ENCODE measurements around the gene DHX36.

Gene DHX36

DNA sequence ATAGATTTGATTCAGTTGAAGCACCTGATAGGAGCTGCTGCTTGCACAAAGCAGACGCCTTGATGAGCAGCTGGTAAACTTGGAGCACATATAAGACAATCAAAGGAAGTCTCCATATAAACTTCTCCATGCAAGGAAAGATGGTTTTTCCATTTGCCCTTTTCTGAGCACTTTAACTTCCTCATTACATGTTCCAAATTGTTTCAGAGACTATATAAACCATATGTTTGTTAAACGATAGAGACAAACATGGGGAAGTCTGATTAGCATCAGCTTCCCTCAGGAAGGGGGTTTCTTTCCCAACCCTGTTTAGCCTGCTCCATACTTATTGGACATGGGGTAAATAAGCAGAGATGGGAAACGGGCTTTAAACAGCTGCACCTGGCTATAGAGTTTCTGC lies 88.0 kb downstream of the DHX36 start:
- Histone ChIP-seq H3K4me2 (ENCODE audit: low read depth, low read length, poor library complexity, severe bottlenecking) (no peak overlapping the region), H3K27ac (ENCODE audit: low read depth, low read length) (no peak overlapping the region), H4K20me1 (ENCODE audit: low read depth, low read length) (no peaks in the 10 kb centered on the region), H3K4me3 (ENCODE audit: insufficient read depth, low read length, poor library complexity, severe bottlenecking) (no peak overlapping the region), H3K36me3 (ENCODE audit: low read length) (no peaks in the 10 kb centered on the region), H3F3A (ENCODE audit: insufficient read depth) (no peaks in the 10 kb centered on the region), H2AFZ (ENCODE audit: low read depth, low read length, severe bottlenecking) (no peak overlapping the region), H3K27me3 (ENCODE audit: low read length) (no peaks in the 10 kb centered on the region), H3K9me3 (ENCODE audit: insufficient read depth, low read length) (no peaks in the 10 kb centered on the region), H3K9me2 (replicated peaks; ENCODE audit: insufficient read depth, low read length) (no peaks in the 10 kb centered on the region), H3K9ac (ENCODE audit: low read length) (no peak overlapping the region), H3K79me2 (ENCODE audit: insufficient read depth, low read length) (no peaks in the 10 kb centered on the region)
- TF ChIP-seq EZH2phosphoT487 (conservative IDR thresholded peaks at IDR 0.05; ENCODE audit: low read length), result no peak
- TF ChIP-seq, protein P1, sequence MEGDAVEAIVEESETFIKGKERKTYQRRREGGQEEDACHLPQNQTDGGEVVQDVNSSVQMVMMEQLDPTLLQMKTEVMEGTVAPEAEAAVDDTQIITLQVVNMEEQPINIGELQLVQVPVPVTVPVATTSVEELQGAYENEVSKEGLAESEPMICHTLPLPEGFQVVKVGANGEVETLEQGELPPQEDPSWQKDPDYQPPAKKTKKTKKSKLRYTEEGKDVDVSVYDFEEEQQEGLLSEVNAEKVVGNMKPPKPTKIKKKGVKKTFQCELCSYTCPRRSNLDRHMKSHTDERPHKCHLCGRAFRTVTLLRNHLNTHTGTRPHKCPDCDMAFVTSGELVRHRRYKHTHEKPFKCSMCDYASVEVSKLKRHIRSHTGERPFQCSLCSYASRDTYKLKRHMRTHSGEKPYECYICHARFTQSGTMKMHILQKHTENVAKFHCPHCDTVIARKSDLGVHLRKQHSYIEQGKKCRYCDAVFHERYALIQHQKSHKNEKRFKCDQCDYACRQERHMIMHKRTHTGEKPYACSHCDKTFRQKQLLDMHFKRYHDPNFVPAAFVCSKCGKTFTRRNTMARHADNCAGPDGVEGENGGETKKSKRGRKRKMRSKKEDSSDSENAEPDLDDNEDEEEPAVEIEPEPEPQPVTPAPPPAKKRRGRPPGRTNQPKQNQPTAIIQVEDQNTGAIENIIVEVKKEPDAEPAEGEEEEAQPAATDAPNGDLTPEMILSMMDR (IDR thresholded peaks at IDR 0.05; ENCODE audit: insufficient read depth, low read length, poor library complexity, severe bottlenecking), result no peak

DNA sequence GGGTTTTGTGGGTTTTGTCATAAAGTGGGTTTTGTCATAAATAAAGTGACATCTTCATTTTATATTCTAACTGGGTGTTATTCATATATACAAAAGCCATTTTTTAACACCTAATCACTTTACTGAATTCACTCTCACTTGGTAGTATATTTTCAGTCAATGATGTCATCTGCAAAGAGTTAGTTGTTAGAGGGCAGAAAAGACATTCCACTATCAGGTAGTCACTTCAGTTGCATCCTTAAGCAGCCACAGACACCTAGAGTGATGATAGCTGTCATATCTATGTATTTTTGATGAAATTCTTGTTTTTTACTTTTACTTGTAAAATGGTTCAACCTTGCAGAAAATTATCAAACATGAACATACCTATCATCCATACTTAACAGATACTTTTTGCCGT lies 89.0 kb downstream of the DHX36 start:
- no peak overlapping the region for H3K4me3 ChIP-seq (ENCODE audit: insufficient read depth, low read length, poor library complexity, severe bottlenecking)
- no peak overlapping the region for H2AFZ ChIP-seq (ENCODE audit: low read depth, low read length, severe bottlenecking)
- H3K36me3 ChIP-seq (ENCODE audit: low read length), result no peaks in the 10 kb centered on the region
- no peaks in the 10 kb centered on the region for H3K9me2 ChIP-seq (replicated peaks; ENCODE audit: insufficient read depth, low read length)
- H3F3A ChIP-seq (ENCODE audit: insufficient read depth), result no peaks in the 10 kb centered on the region
- H3K9me3 ChIP-seq (ENCODE audit: insufficient read depth, low read length), result no peaks in the 10 kb centered on the region
- no peak overlapping the region for H3K9ac ChIP-seq (ENCODE audit: low read length)
- no peaks in the 10 kb centered on the region for H3K79me2 ChIP-seq (ENCODE audit: insufficient read depth, low read length)
- no peak overlapping the region for H3K27ac ChIP-seq (ENCODE audit: low read depth, low read length)
- no peak overlapping the region for H3K4me2 ChIP-seq (ENCODE audit: low read depth, low read length, poor library complexity, severe bottlenecking)
- TF ChIP-seq, protein P1 (IDR thresholded peaks at IDR 0.05; ENCODE audit: insufficient read depth, low read length, poor library complexity, severe bottlenecking), result no peak
- TF ChIP-seq EZH2phosphoT487 (conservative IDR thresholded peaks at IDR 0.05; ENCODE audit: low read length), result no peak
- H4K20me1 ChIP-seq (ENCODE audit: low read depth, low read length), result no peaks in the 10 kb centered on the region
- no peaks in the 10 kb centered on the region for H3K27me3 ChIP-seq (ENCODE audit: low read length)

DNA sequence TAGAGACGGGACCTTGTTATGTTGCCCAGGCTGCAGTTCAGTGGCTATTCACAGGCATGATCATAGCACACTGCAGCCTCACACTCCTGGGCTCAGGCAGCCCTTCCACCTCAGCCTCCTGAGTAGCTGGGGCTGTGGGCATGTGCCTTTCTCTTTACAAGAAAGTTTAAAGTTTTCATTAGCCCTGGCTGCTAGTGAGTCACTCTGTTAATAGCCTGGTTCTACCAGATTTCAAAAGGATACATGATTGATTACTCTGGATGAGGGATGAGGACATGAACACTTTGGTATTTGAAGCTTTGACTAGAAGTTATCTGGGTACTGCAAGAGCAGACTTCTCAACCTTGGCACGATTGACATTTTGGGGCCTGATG lies 95.1 kb downstream of the DHX36 start:
- Histone ChIP-seq H3K4me2 (ENCODE audit: low read depth, low read length, poor library complexity, severe bottlenecking) (no peak overlapping the region), H3K27me3 (ENCODE audit: low read length) (no peaks in the 10 kb centered on the region), H3K27ac (ENCODE audit: low read depth, low read length) (no peak overlapping the region), H3K36me3 (ENCODE audit: low read length) (no peaks in the 10 kb centered on the region), H3K9me3 (ENCODE audit: insufficient read depth, low read length) (no peaks in the 10 kb centered on the region), H3K4me3 (ENCODE audit: insufficient read depth, low read length, poor library complexity, severe bottlenecking) (no peak overlapping the region), H3K9ac (ENCODE audit: low read length) (no peak overlapping the region), H2AFZ (ENCODE audit: low read depth, low read length, severe bottlenecking) (no peak overlapping the region), H3K79me2 (ENCODE audit: insufficient read depth, low read length) (no peaks in the 10 kb centered on the region), H4K20me1 (ENCODE audit: low read depth, low read length) (no peaks in the 10 kb centered on the region), H3K9me2 (replicated peaks; ENCODE audit: insufficient read depth, low read length) (no peaks in the 10 kb centered on the region), H3F3A (ENCODE audit: insufficient read depth) (no peaks in the 10 kb centered on the region)
- TF ChIP-seq, protein P1 (IDR thresholded peaks at IDR 0.05; ENCODE audit: insufficient read depth, low read length, poor library complexity, severe bottlenecking), result no peak
- no peak for TF ChIP-seq EZH2phosphoT487 (conservative IDR thresholded peaks at IDR 0.05; ENCODE audit: low read length)
